Adrenal gland (tissue), 5 donors: ENCODE data around the gene CCL24.
A peak's percentile ranks its signal among the peaks of the same experiment; 100 is the strongest.

Experiments
- CTCF ChIP-seq, 6 experiments: fragments of 450-650 bp in 4 of 6; fragments of 200-600 bp in 2 of 6; sonication (generic) in 1 of 6; IDR thresholded peaks; 1 replicate in 5 of 6; 2 replicates in 1 of 6; pipeline versions ENCODE4 v1.5.1 to v1.8.0; 2016 to 2021; ENCODE audit warnings: antibody characterized with exemption in 6 of 6, mild to moderate bottlenecking in 2 of 6, moderate library complexity in 1 of 6
- POLR2A ChIP-seq, 2 donors: fragments of 450-650 bp; IDR thresholded peaks; one replicate each; pipeline ENCODE4 v1.6.1; 2017; ENCODE audit warnings: antibody characterized with exemption in 2 of 2, mild to moderate bottlenecking in 2 of 2, moderate library complexity in 1 of 2
- donor health status: DM: no; HTN: no; CAD: no.

GRCh38 chr7:75861636-75862035, 48.0 kb upstream of the CCL24 start:
- TF ChIP-seq CTCF (IDR thresholded peaks at IDR 0.05) (peak in 1 of 6 experiments; percentile 1), POLR2A (IDR thresholded peaks at IDR 0.05) (no peak)
